Measurements from ENCODE around the gene NEU4.
"Not testable (repeated sequence)": the region's sequence is repeated elsewhere in the genome, so short reads cannot be mapped to it uniquely, and the experiment has no call there.

NEU4 gene

GRCh38 chr2:241808721-241809382 is at the start of gene NEU4:
Gene NEU4, plus strand, starts transcription at chr2:241809193. Its CDS starts 5,292 bp downstream, at chr2:241814485.
- DNase-seq (ENCODE audit: low read depth), result no peak

DNA sequence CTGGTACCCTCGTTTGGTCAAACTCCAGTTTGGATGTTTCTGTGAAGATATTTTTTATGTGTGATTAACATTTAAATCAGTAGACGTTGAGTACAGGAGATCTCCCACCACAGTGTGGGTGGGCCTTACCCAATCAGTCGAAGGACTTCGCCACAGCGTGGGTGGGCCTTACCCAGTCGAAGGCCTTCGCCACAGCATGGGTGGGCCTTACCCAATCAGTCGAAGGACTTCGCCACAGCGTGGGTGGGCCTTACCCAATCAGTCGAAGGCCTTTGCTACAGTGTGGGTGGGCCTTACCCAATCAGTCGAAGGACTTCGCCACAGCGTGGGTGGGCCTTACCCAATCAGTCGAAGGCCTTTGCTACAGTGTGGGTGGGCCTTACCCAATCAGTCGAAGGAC is 49.1 kb upstream of the NEU4 start:
- not testable (repeated sequence) for DNase-seq (ENCODE audit: low read depth)

DNA sequence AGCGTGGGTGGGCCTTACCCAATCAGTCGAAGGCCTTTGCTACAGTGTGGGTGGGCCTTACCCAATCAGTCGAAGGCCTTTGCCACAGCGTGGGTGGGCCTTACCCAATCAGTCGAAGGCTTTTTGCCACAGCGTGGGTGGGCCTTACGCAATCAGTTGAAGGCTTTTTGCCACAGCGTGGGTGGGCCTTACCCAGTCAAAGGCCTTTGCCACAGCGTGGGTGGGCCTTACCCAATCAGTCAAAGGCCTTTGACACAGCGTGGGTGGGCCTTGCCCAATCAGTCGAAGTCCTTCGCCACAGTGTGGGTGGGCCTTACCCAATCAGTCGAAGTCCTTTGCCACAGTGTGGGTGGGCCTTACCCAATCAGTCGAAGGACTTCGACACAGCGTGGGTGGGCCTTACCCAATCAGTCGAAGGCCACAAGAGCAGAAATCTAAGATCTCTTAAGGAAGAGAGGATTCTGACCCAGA is 48.7 kb upstream of the NEU4 start:
- DNase-seq (ENCODE audit: low read depth), result no peak

GRCh38 chr2:241762321-241762932 is 46.6 kb upstream of the NEU4 start:
- no peak for DNase-seq (ENCODE audit: low read depth)

DNA sequence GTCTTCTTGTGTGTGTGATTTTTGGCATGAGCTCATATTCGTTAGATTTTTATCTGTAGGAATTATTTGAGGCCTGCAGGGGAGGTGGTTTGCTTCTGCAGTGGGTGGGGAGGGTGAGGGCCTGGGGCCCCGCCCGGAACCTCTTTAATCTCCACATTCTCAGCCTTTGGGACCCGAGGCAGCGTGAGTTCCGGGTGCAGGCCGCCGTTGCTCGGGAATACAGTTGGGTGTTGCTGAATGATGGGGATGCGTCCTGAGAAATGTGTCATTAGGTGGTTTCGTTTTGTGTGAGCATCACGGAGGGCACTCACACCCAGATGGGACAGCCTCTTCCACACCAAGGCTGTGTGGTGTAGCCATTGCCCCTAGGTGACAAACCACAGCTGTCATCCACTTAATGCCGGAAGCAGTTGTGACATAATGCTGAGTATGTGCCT is 46.0 kb upstream of the NEU4 start:
- peak; percentile 24 for DNase-seq (ENCODE audit: low read depth)

GRCh38 chr2:241763551-241764274 is 45.3 kb upstream of the NEU4 start:
- no peak for DNase-seq (ENCODE audit: low read depth)

- DNase-seq (ENCODE audit: low read depth), result no peak
Observed at GRCh38 chr2:241764275-241765241, 44.4 kb upstream of the NEU4 start.

- DNase-seq (ENCODE audit: low read depth), result no peak
Observed at GRCh38 chr2:241767464-241768250, 41.3 kb upstream of the NEU4 start.

DNA sequence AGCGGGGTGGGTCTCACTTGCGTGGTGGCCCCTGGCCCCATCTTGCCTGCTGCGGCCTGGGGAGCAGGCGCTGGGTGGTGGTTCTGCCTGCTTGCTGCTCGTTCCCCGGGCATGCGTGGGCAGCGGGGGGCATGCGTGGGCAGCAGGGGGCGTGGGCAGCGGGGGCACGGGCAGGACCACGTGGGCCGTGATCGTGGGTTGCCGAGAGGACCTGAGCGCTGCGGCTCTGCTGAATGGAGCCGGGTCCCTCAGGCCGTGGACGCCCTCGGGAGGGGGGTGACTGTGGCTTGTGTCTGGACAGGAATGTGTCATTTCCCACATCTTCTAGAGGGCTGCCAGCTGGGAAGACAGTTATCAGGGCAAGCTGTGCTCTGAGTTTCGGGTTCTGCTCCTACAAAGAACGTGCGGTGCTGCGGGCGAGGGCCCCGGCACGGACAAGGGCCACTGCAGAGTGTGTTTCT is 40.7 kb upstream of the NEU4 start:
- DNase-seq (ENCODE audit: low read depth), result no peak

DNA sequence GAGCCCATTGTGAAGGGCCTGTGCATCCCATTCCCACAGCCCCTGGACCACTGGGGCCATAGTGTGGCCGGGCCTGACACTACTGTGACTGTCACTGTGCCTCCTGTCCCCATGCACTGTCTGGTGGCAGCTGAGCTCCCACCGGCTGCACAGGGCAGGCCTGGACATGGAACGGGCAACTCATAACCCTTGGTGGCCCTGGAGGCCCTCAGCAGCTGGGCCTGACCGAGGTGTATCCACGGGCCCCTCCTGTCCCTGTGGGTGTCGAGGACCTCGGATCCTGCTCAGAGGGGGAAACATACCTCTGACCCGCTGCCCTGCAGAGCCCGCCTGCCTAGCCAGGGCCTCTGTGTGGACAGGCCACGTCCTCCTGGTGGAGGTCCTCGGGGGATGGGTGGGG is 40.1 kb upstream of the NEU4 start:
- DNase-seq (ENCODE audit: low read depth), result no peak

DNA sequence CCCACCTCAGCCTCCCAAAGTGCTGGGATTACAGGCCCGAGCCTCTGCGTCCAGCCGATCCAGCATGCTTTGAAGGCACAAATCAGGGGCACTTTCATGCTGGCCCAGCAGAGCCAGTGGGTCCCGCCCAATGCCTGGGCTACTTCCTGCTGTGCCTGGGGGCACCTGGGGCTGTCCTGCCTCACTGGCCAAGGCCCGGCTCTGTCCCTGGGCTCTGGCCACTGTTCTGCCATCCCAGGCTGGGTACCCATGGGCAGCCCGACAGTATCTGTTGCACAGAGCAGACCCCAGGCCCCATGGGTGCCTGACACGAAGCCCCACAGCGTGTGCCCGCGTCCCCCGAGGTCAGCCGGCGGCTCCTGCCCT is 39.2 kb upstream of the NEU4 start:
- DNase-seq (ENCODE audit: low read depth), result no peak

DNA sequence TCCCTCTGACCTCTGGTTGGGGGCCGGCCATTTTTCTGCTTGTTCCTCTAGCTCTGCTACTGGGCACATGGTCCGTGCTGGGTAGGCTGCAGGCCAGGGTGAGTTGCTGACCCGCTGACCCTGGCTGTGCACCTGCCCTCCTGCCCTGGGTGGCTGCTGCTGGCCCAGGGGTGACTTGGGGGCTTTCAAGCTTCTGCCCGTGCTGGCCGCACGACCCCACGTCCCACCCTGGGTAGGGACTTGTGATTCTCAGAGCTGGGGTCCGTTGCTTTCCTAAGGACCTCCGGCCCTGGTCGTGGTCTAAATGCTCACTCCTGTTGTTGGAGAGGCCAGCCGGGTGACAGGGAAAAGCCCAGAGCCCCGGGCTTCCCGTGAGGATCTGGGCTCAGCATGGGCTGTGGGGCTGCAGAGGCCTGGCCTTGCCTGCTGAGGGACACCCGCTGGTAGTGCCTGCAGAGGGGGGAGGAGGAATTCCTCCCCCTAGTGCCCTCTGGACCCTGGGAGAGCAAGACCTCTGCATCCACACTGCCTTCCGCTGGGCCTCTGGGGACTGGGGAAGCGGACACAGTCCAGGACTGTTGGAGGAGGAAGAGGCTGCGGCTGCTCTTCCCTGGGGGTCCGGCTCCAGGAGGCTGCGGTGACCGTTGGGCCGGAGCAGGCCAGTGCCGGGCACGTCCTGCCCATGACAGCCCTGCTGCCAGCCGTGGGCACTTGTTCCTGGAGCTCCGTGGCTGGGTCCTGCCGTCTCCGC is 38.6 kb upstream of the NEU4 start:
- DNase-seq (ENCODE audit: low read depth), result no peak

GRCh38 chr2:241770936-241771285 is 38.1 kb upstream of the NEU4 start:
- DNase-seq (ENCODE audit: low read depth), result no peak

GRCh38 chr2:241771286-241772062 is 37.5 kb upstream of the NEU4 start:
- no peak for DNase-seq (ENCODE audit: low read depth)

DNA sequence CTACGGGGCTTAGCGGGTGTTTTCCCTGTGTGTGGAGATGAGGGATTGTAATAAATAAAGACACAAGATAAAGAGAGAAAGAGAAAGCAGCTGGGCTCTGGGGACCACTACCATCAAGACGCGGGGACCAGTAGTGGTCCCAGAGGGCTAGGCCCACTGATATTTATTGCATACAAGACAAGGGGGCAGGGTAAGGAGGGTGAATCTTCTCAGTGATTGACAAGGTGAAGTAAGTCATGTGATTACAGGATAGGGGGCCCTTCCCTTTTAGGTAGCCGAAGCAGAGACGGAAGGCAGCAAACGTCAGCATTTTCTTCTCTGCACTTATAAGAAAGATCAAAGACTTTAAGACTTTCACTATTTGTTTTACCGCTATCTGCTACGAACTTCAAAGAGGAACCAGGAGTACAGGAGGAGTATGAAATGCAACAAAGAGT is 36.9 kb upstream of the NEU4 start:
- no peak for DNase-seq (ENCODE audit: low read depth)

GRCh38 chr2:241773511-241774418 is 35.2 kb upstream of the NEU4 start:
- no peak for DNase-seq (ENCODE audit: low read depth)

GRCh38 chr2:241774419-241775222 is 34.4 kb upstream of the NEU4 start:
- no peak for DNase-seq (ENCODE audit: low read depth)

Measured in stimulated activated CD8-positive, alpha-beta memory T cell treated with anti-CD3 and anti-CD28 coated beads, Interleukin-15, amount 100 ng/mL, for 1 hour (primary cell).